ENCODE measurements around the gene PTH1R.
A peak's percentile ranks its signal among the peaks of the same experiment; 100 is the strongest.

Gene PTH1R

GRCh38 chr3:46865031-46865507 is 12.5 kb upstream of the PTH1R start:
- DNase-seq: no peak

- DNase-seq: no peak
These were observed 12.0 kb upstream of the PTH1R start for GRCh38 chr3:46865546-46865945.

- no peak for DNase-seq
These were observed 11.4 kb upstream of the PTH1R start for GRCh38 chr3:46866032-46866595.

GRCh38 chr3:46866720-46867549 is 10.6 kb upstream of the PTH1R start:
- DNase-seq: peak; percentile 91

- DNase-seq: no peak
These were observed 10.0 kb upstream of the PTH1R start for GRCh38 chr3:46867550-46867898.

GRCh38 chr3:46868287-46868686 is 9.2 kb upstream of the PTH1R start:
- no peak for DNase-seq

GRCh38 chr3:46868948-46869347 is 8.6 kb upstream of the PTH1R start:
- DNase-seq: no peak

GRCh38 chr3:46869440-46869839 is 8.1 kb upstream of the PTH1R start:
- DNase-seq: no peak

GRCh38 chr3:46870651-46871050 is 6.9 kb upstream of the PTH1R start:
- DNase-seq: no peak

- no peak for DNase-seq
These were observed 6.3 kb upstream of the PTH1R start for GRCh38 chr3:46871222-46871621.

GRCh38 chr3:46873521-46873920 is 4.0 kb upstream of the PTH1R start:
- DNase-seq: no peak

- no peak for DNase-seq
These were observed 3.1 kb upstream of the PTH1R start for GRCh38 chr3:46874430-46874829.

- no peak for DNase-seq
These were observed 2.0 kb upstream of the PTH1R start for GRCh38 chr3:46875560-46875959.

GRCh38 chr3:46876313-46877300 is 914 bp upstream of the PTH1R start:
- no peak for DNase-seq

GRCh38 chr3:46878781-46879436 is 1.4 kb downstream of the PTH1R start:
- no peak for DNase-seq

- DNase-seq: no peak
These were observed 3.5 kb downstream of the PTH1R start for GRCh38 chr3:46880884-46881595.

- DNase-seq: no peak
These were observed 4.3 kb downstream of the PTH1R start for GRCh38 chr3:46881596-46882376.

- no peak for DNase-seq
These were observed 5.0 kb downstream of the PTH1R start for GRCh38 chr3:46882377-46883053.

GRCh38 chr3:46883054-46883829 is 5.7 kb downstream of the PTH1R start:
- DNase-seq: no peak

GRCh38 chr3:46883830-46884185 is 6.3 kb downstream of the PTH1R start:
- no peak for DNase-seq
